Measurements from ENCODE around the gene CRELD1. TPM values are rescaled to one million over a fixed set of nuclear protein-coding genes. Genes with fewer than 3 reads are reported as not detected.

The CRELD1 gene
- total and polyA plus RNA-seq, 4 donors, result 12.6 to 31.1 (median 25.0) TPM

DNA sequence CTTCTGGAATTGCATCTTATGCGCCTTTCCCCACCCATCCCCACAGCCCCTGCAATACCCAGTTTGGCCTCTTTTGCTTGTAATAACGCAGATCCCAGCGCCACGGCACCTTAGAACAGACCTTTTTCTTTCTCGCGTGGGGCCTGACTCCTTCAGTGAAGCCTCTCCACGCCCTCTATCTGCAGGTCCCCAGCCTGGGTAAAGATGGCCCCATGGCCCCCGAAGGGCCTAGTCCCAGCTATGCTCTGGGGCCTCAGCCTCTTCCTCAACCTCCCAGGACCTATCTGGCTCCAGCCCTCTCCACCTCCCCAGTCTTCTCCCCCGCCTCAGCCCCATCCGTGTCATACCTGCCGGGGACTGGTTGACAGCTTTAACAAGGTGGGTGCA lies 594 bp downstream of the CRELD1 start (continued):
- TF ChIP-seq, protein P1, sequence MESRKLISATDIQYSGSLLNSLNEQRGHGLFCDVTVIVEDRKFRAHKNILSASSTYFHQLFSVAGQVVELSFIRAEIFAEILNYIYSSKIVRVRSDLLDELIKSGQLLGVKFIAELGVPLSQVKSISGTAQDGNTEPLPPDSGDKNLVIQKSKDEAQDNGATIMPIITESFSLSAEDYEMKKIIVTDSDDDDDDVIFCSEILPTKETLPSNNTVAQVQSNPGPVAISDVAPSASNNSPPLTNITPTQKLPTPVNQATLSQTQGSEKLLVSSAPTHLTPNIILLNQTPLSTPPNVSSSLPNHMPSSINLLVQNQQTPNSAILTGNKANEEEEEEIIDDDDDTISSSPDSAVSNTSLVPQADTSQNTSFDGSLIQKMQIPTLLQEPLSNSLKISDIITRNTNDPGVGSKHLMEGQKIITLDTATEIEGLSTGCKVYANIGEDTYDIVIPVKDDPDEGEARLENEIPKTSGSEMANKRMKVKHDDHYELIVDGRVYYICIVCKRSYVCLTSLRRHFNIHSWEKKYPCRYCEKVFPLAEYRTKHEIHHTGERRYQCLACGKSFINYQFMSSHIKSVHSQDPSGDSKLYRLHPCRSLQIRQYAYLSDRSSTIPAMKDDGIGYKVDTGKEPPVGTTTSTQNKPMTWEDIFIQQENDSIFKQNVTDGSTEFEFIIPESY (IDR thresholded peaks at IDR 0.05), result no peak
- no peak for TF ChIP-seq TAF1 (conservative IDR thresholded peaks at IDR 0.05)
- no peak for TF ChIP-seq NR2F2 (IDR thresholded peaks at IDR 0.05)

DNA sequence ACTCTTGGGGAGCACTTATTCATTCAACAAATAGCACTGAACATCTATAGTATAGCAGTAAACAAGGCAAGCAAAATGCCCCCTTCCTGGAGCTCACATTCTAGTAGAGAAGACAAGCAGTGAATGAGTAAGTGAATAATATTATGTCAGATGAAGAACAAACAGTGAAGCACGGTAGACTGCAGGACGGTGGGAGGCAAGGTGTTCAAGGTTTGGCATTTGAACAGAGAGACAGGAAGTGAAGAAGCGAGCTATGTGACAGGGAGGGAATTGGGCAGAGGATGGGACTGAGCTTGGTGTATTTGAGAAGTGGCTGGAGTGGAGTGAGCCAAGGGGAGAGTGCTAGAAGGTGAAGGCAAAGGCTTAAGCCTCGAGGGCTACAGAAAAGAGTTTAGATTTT lies 1.4 kb downstream of the CRELD1 start:
- Histone ChIP-seq H3K9ac (ENCODE audit: low read depth in 1 of 2, low read length in 2 of 2) (peak overlapping the region in 1 of 2 donors; percentile 76), H3K4me3 (ENCODE audit: low read depth in 1 of 3, low read length in 3 of 3) (no peak overlapping the region), H3K9me3 (ENCODE audit: control insufficient read depth in 4 of 4, low read length in 3 of 4) (no peaks in the 10 kb centered on the region), H3K27me3 (ENCODE audit: control insufficient read depth in 4 of 4, insufficient read depth in 4 of 4, low read length in 3 of 4) (no peaks in the 10 kb centered on the region), H3K27ac (ENCODE audit: low read depth in 1 of 2, low read length in 2 of 2) (no peak overlapping the region), H3K4me1 (ENCODE audit: control insufficient read depth in 4 of 4, insufficient read depth in 4 of 4, low read length in 3 of 4) (peaks cover 4 to 29% (median 22%) of the 10 kb centered on the region in 4 donors), H3K36me3 (ENCODE audit: control insufficient read depth in 4 of 4, insufficient read depth in 3 of 4, low read depth in 1 of 4, low read length in 3 of 4) (peaks cover 4 to 26% (median 13%) of the 10 kb centered on the region in 4 donors)
- DNase-seq (ENCODE audit: low spot score), result no peak
- TF ChIP-seq, protein P2, sequence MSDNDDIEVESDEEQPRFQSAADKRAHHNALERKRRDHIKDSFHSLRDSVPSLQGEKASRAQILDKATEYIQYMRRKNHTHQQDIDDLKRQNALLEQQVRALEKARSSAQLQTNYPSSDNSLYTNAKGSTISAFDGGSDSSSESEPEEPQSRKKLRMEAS (IDR thresholded peaks at IDR 0.05), result no peak
- TF ChIP-seq, protein P3, sequence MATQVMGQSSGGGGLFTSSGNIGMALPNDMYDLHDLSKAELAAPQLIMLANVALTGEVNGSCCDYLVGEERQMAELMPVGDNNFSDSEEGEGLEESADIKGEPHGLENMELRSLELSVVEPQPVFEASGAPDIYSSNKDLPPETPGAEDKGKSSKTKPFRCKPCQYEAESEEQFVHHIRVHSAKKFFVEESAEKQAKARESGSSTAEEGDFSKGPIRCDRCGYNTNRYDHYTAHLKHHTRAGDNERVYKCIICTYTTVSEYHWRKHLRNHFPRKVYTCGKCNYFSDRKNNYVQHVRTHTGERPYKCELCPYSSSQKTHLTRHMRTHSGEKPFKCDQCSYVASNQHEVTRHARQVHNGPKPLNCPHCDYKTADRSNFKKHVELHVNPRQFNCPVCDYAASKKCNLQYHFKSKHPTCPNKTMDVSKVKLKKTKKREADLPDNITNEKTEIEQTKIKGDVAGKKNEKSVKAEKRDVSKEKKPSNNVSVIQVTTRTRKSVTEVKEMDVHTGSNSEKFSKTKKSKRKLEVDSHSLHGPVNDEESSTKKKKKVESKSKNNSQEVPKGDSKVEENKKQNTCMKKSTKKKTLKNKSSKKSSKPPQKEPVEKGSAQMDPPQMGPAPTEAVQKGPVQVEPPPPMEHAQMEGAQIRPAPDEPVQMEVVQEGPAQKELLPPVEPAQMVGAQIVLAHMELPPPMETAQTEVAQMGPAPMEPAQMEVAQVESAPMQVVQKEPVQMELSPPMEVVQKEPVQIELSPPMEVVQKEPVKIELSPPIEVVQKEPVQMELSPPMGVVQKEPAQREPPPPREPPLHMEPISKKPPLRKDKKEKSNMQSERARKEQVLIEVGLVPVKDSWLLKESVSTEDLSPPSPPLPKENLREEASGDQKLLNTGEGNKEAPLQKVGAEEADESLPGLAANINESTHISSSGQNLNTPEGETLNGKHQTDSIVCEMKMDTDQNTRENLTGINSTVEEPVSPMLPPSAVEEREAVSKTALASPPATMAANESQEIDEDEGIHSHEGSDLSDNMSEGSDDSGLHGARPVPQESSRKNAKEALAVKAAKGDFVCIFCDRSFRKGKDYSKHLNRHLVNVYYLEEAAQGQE (IDR thresholded peaks at IDR 0.05), result no peak
- TF ChIP-seq YY1 (IDR thresholded peaks at IDR 0.05) (no peak), GABPA (IDR thresholded peaks at IDR 0.05 in 1 of 2, conservative IDR thresholded peaks at IDR 0.05 in 1 of 2) (no peak), SP1 (IDR thresholded peaks at IDR 0.05) (no peak), TAF1 (conservative IDR thresholded peaks at IDR 0.05) (no peak), HNF4G (IDR thresholded peaks at IDR 0.05) (no peak), FOXA1 (IDR thresholded peaks at IDR 0.05) (no peak), RAD21 (IDR thresholded peaks at IDR 0.05) (no peak), EGR1 (IDR thresholded peaks at IDR 0.05; ENCODE audit: low read depth in 2 of 2) (no peak), NR2F2 (IDR thresholded peaks at IDR 0.05) (no peak), JUND (IDR thresholded peaks at IDR 0.05) (no peak), HNF4A (conservative IDR thresholded peaks at IDR 0.05) (no peak), RXRA (IDR thresholded peaks at IDR 0.05) (no peak)
- TF ChIP-seq, protein P1 (IDR thresholded peaks at IDR 0.05), result no peak
- TF ChIP-seq, protein P4, sequence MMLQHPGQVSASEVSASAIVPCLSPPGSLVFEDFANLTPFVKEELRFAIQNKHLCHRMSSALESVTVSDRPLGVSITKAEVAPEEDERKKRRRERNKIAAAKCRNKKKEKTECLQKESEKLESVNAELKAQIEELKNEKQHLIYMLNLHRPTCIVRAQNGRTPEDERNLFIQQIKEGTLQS (IDR thresholded peaks at IDR 0.05), result no peak
- TF ChIP-seq, protein P5, sequence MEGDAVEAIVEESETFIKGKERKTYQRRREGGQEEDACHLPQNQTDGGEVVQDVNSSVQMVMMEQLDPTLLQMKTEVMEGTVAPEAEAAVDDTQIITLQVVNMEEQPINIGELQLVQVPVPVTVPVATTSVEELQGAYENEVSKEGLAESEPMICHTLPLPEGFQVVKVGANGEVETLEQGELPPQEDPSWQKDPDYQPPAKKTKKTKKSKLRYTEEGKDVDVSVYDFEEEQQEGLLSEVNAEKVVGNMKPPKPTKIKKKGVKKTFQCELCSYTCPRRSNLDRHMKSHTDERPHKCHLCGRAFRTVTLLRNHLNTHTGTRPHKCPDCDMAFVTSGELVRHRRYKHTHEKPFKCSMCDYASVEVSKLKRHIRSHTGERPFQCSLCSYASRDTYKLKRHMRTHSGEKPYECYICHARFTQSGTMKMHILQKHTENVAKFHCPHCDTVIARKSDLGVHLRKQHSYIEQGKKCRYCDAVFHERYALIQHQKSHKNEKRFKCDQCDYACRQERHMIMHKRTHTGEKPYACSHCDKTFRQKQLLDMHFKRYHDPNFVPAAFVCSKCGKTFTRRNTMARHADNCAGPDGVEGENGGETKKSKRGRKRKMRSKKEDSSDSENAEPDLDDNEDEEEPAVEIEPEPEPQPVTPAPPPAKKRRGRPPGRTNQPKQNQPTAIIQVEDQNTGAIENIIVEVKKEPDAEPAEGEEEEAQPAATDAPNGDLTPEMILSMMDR (IDR thresholded peaks at IDR 0.05; ENCODE audit: low read depth, low read length, missing input control), result no peak
- WGBS, result 63% methylated on average over 4 of the region's 4 CpGs

Measured in liver (tissue), 9 donors.